Measurements from ENCODE around the gene ADGRV1.
"Not testable (repeated sequence)": the region's sequence is repeated elsewhere in the genome, so short reads cannot be mapped to it uniquely, and the experiment has no call there.

Gene ADGRV1

GRCh38 chr5:90955001-90955635, 396.5 kb downstream of the ADGRV1 start:
- no peak for DNase-seq

DNA sequence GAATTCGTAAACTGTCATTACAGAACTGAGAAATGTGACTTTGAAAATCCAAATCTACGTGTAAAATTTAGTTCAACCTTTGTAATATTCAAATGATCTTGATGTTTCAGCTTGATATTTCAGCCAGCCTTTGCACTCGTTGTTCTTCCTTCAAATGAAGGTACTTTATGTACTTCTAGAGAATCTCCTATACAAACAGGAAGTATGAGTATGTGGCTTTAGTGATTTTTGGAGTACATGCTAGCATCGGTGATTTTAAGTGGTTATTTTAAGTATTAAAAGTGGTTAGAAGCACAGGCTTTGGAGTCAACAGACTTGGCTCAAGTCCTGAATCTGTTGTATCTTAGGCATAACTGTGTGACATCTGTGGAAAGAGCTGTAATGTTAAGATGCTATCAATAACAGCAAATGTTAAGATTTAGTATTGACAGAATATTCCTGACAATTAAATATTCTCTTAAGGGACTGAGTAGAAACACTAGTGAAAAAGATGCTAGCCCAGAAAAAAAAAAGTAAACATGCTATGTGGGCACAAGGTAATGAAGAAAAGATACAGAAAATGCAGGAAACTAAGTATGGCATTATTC, 398.0 kb downstream of the ADGRV1 start:
- DNase-seq: no peak

GRCh38 chr5:90957906-90958305, 399.3 kb downstream of the ADGRV1 start:
- no peak for DNase-seq

DNA sequence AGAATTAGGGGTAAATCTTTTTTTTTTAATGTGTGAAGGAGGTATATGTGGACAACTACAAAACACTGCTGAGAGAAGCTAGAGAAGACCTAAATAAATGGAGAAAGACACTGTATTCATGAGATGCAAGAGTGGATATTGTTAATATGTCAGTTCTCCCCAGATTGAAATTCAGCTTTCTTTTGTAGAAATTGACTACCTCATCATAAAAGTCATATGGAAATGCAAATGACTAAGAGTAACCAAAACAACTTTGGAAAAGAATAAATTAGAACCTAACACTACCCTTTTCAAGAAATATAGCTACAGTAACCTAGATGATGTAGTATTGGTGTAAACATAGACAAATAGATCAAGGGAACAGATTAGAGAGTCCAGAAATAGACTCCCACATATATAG, 400.7 kb downstream of the ADGRV1 start:
- DNase-seq: no peak

DNA sequence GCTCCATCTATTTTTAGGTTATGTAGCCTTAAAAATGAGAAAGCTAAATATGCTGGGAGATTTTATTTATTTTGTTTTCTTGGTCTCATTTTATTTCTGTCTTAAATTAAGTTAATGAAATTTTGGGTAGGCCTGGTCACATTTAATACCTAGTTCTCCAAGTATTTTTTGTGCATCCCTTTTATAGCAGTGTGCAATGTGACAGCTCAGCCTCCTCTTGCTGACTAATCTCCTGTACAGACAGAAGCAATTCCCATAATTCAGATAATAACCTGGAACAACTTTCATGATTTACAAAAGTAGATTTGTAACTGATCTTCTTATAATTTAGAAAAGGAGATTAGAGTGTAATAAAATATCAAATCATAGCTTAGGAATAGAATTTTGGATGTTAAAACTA, 403.9 kb downstream of the ADGRV1 start:
- no peak for DNase-seq

DNA sequence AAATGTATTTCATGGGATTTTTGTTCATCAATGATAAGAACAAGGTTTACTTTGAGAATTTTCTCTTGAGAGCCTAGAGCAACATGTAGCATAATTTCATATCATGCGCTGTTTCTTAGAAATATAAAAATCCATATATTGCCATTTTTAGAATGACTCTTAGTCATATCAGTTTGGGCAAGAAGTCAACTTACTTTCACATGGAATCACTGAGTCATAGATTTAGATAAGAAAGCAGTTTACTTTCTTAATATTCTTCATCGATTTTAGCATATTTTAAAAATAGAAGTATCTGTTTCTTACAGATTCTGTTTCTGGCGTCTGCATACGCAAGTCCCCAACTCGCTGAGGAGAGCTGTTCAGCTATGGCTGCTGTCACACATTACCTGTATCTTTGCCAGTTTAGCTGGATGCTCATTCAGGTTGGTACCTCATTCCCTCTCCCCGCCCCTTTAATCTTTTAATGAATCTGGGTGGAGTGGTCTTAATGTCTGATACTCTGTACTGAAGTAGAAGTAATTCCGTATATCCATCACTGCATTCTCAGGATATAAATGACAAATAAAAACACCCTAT, 406.6 kb downstream of the ADGRV1 start:
- DNase-seq: no peak

DNA sequence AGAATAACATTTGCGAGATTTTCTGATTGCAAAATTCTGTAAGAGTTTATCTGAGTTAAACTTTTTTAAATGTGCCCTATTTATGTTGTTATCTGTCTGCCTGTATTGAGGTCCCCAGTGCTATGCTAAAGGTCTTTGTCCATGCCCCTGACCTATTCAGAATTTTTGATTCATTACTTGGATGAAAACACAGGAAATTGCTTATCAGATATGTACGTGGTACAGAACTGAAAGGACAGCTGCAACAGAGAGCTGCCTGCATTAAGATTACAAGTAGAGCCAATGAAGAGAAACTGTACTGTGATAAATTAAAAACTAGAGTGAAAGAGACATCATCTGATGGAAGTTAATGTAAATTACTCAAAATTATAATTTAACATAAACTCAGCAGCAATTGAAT, 408.8 kb downstream of the ADGRV1 start:
- no peak for DNase-seq

- DNase-seq: no peak
Observed at GRCh38 chr5:90967851-90968250, 409.3 kb downstream of the ADGRV1 start.

- DNase-seq: no peak
Observed at GRCh38 chr5:90968319-90968718, 409.7 kb downstream of the ADGRV1 start.

DNA sequence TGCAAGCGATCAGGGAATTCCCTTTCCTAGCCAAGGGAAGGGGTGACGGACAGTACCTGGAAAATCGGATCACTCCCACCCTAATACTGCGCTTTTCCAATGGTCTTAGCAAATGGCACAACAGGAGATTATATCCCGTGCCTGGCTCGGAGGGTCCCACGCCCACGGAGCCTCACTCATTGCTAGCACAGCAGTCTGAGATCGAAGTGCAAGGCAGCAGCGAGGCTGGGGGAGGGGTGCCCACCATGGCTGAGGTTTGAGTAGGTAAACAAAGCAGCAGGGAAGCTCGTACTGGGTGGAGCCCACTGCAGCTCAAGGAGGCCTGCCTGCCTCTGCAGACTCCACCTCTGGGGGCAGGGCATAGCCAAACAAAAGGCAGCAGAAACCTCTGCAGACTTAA, 411.3 kb downstream of the ADGRV1 start:
- not testable (repeated sequence) for DNase-seq

GRCh38 chr5:90981177-90981576, 422.6 kb downstream of the ADGRV1 start:
- DNase-seq: no peak

DNA sequence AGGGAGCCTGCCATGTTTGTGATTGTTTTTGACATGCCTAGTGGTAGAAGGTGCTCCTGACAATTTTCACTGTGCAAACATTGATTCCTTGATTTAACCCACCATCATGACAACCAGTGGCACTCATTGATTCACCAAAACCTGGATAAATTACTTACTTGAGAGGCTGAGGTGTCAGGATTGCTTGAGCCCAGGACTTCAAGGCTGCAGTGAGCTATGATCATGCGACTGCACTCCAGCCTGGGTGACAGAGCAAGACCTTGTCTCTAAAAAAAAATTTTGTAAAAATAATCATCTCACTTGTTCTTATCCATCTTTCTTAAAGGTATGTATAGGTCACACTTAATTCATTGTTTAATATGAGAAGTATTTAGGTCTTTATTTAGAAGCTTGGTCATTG, 423.2 kb downstream of the ADGRV1 start:
- no peak for DNase-seq

DNA sequence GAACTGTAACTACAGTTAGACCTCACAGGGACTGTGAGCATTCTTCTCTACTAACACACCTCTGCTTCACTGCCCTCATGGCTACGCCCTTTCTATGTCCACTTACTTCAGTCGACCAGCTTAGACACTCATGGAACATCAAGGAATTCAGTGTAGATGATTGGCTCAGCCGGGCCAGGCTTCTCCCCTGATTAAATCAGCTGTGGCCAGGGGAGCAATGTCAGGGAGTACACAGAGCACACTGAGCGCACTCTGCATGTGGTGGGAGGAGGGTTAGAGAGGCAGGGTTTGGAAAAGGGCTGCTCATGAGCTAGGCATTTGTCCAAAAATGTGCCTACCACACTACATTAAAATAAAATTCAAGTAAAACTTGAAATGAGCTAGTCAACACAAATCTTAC, 424.0 kb downstream of the ADGRV1 start:
- no peak for DNase-seq

GRCh38 chr5:90983148-90983547, 424.6 kb downstream of the ADGRV1 start:
- DNase-seq: no peak

GRCh38 chr5:90983711-90984124, 425.1 kb downstream of the ADGRV1 start:
- DNase-seq: no peak

DNA sequence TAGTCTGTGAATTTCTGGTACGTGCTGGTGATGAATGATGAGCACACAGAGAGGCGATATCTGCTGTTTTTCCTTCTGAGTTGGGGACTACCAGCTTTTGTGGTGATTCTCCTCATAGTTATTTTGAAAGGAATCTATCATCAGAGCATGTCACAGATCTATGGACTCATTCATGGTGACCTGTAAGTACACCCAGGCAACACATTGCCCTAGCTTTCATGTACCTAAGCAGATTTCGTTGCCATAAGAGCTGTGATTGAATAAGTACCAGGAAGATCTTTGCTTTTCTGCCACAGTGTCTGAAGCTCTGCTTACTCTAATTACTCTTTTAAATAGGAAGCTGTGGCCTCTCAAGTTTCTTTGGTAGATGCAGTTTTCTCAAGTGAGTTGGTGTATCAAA, 426.7 kb downstream of the ADGRV1 start:
- no peak for DNase-seq

GRCh38 chr5:90987726-90988125, 429.1 kb downstream of the ADGRV1 start:
- DNase-seq: no peak

DNA sequence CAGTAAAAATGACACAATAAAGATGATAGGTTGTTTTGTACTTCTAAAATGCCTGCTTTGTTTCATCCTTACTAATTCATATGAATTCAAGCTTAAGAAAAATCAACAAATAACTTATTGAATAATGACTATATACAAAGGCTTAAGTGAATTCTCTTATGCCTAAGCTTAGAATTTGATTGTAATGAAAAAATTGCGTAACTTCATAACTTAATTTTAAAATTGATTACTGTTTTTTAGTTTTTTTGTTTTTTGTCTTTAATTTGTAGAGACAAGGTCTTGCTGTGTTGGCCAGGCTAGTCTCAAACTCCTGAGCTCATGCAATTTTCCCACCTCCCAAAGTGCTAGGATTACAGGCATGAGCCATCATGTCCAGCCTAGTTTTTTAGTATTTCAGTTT, 432.6 kb downstream of the ADGRV1 start:
- no peak for DNase-seq

DNA sequence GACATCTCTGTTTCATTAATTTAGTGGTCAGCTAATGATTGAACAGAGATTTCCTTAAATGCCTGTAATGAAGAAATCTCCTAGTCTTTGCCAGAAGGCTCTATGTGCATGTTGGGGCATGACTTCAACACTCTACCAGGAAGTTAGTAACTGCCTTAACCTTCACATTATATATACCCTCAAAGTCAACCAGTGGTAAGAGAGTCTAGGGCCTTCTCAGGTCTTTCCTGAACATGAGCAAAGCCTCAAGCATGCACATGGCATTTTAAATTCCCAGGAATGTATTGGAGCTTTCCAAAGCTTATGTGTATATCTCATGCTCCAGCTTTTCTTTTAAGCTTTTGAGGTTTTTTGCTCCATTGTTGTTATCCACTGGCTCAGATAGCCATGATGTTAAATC, 436.2 kb downstream of the ADGRV1 start:
- DNase-seq: no peak

GRCh38 chr5:90996089-90996488, 437.5 kb downstream of the ADGRV1 start:
- DNase-seq: no peak

DNA sequence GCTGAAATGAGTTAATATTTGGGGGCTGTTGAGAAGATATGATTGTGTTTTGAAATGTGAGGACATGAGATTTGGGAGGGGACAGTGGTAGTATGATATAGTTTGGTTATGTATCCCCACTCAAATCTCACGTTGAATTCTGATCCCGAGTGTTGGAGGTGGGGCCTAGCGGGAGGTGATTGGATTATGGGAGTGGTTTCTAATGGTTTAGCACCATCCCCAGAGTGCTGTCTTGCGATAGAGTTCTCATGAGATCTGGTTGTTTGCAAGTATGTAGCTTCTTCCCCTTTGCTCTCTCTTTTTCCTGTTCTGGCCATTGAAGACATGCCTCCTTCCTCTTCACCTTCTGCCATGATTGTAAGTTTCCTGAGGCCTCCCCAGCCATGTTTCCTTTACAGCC, 438.5 kb downstream of the ADGRV1 start:
- no peak for DNase-seq

DNA sequence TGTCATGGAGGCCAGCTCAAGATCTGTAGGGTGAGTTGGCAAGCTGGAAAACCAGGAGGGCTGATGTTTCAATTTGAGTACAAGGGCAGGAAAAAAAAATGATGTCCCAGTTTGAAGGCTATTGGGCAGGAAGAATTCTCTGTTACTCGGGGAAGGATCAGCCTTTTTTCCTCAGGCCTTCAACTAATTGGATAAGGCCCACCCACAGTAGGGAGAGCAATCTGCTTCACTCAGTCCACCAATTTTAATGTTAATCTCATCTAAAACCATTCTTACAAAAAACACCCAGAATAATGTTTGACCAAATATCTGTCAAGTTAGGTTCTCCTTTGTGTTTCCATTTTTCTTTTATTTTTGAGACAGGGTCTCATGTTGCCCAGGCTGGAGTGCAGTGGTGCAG, 442.1 kb downstream of the ADGRV1 start:
- no peak for DNase-seq

DNA sequence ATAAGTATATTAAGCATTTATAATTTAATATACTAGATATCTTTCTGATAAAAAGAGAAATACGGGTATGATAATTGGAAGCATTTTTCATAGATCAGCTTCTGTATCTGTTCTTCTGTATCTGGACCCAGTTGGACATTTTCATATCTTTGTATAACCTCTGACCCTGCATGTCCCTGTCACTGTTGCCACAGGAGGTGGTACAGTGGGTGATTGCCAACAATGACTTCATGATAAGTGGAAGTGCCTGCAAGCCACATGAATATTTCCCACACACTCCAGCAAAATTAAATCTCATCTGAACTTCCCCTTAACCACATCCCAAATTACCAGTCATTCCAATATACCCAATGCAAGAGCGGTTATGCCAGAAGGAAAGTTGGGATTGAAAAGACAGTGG, 448.1 kb downstream of the ADGRV1 start:
- no peak for DNase-seq

- DNase-seq: no peak
Observed at GRCh38 chr5:91007251-91007650, 448.7 kb downstream of the ADGRV1 start.
